EH (cell line): ENCODE results near the gene IGIP.

Source experiments
- DNase-seq: peaks from one replicate; pipeline ENCODE4 v3.0.0-alpha.2; 2015; ENCODE audit warnings: low read depth

Gene IGIP

GRCh38 chr5:140111011-140111858 is 14.5 kb upstream of the IGIP start:
- no peak for DNase-seq

- DNase-seq = no peak
Measured at GRCh38 chr5:140111859-140112551, 13.7 kb upstream of the IGIP start.

GRCh38 chr5:140112685-140113179 is 13.0 kb upstream of the IGIP start:
- peak; percentile 75 for DNase-seq

- DNase-seq = no peak
Measured at GRCh38 chr5:140113180-140113698, 12.5 kb upstream of the IGIP start.

- DNase-seq = peak; percentile 95
Measured at GRCh38 chr5:140113699-140114263, 12.0 kb upstream of the IGIP start, which contains the start of gene PURA. Gene PURA, plus strand, starts transcription at chr5:140114109. Its CDS starts 73 bp downstream, at chr5:140114182.

- peak; percentile 63 for DNase-seq
Measured at GRCh38 chr5:140114341-140115185, 11.2 kb upstream of the IGIP start.

- no peak for DNase-seq
Measured at GRCh38 chr5:140115186-140115500, 10.6 kb upstream of the IGIP start.

- DNase-seq = no peak
Measured at GRCh38 chr5:140116716-140117115, 9.0 kb upstream of the IGIP start.

GRCh38 chr5:140117523-140117922 is 8.2 kb upstream of the IGIP start:
- DNase-seq = no peak

- no peak for DNase-seq
Measured at GRCh38 chr5:140118302-140118936, 7.3 kb upstream of the IGIP start.

GRCh38 chr5:140126315-140127012 is 727 bp downstream of the IGIP start:
- DNase-seq = no peak

GRCh38 chr5:140128376-140128775 is 2.6 kb downstream of the IGIP start:
- no peak for DNase-seq

GRCh38 chr5:140130949-140131733 is 5.4 kb downstream of the IGIP start:
- no peak for DNase-seq

- DNase-seq = peak; percentile 96
Measured at GRCh38 chr5:140131967-140132409, 6.3 kb downstream of the IGIP start.

- DNase-seq = no peak
Measured at GRCh38 chr5:140133514-140134167, 7.9 kb downstream of the IGIP start.

- no peak for DNase-seq
Measured at GRCh38 chr5:140134277-140134935, 8.7 kb downstream of the IGIP start.

- no peak for DNase-seq
Measured at GRCh38 chr5:140135127-140135526, 9.4 kb downstream of the IGIP start.

- DNase-seq = no peak
Measured at GRCh38 chr5:140136624-140137023, 10.9 kb downstream of the IGIP start.

- DNase-seq = no peak
Measured at GRCh38 chr5:140140435-140140834, 14.7 kb downstream of the IGIP start.
